Neural progenitor cell (in vitro differentiated cells): ENCODE data around the gene C16orf87. TPM values are rescaled to one million over a fixed set of nuclear protein-coding genes. Genes with fewer than 3 reads are reported as not detected.

Experiments
- DNase-seq: peaks from one replicate; pipeline ENCODE4 v3.0.0-alpha.2; 2016; ENCODE audit warnings: low spot score
- H2AFZ ChIP-seq: fragments of 200-600 bp; sonication (generic); replicated peaks from 2 replicates; pipeline ENCODE4 v1.6.1; 2016; ENCODE audit warnings: antibody characterized with exemption
- H3F3A ChIP-seq: fragments of 200-600 bp; sonication (generic); 2 replicates; pipeline ENCODE4 v1.6.1; 2016; ENCODE audit warnings: antibody characterized with exemption, low read depth
- H3K27ac ChIP-seq: fragments of 200-600 bp; sonication (generic); 2 replicates; pipeline ENCODE4 v1.5.1; 2016; ENCODE audit warnings: mild to moderate bottlenecking
- H3K27me3 ChIP-seq: fragments of 200-600 bp; sonication (generic); 2 replicates; pipeline ENCODE4 v1.6.1; 2016; ENCODE audit warnings: mild to moderate bottlenecking, moderate library complexity
- H3K36me3 ChIP-seq: fragments of 200-600 bp; sonication (generic); 2 replicates; pipeline ENCODE4 v1.5.1; 2016
- H3K4me1 ChIP-seq: fragments of 200-600 bp; sonication (generic); 2 replicates; pipeline ENCODE4 v1.6.1; 2016; ENCODE audit warnings: mixed run types
- H3K4me2 ChIP-seq: fragments of 200-600 bp; sonication (generic); 2 replicates; pipeline ENCODE4 v1.6.1; 2016
- H3K4me3 ChIP-seq: fragments of 200-600 bp; sonication (generic); 2 replicates; pipeline ENCODE4 v1.5.1; 2016
- H3K79me2 ChIP-seq: fragments of 200-600 bp; sonication (generic); 2 replicates; pipeline ENCODE4 v1.6.1; 2016; ENCODE audit warnings: low read depth
- H3K9ac ChIP-seq: fragments of 200-600 bp; sonication (generic); 2 replicates; pipeline ENCODE4 v1.6.1; 2016
- H3K9me3 ChIP-seq: fragments of 200-600 bp; sonication (generic); 2 replicates; pipeline ENCODE4 v1.5.1; 2016; ENCODE audit warnings: low read depth
- H4K20me1 ChIP-seq: fragments of 200-600 bp; sonication (generic); 2 replicates; pipeline ENCODE4 v1.6.1; 2016; ENCODE audit warnings: low read depth
- H3K27ac Mint-ChIP-seq: 3 replicates; pipeline ENCODE4 v1.8.0; 2021; ENCODE audit warnings: mixed read lengths
- H3K27me3 Mint-ChIP-seq: 2 replicates; pipeline ENCODE4 v1.8.0; 2022; ENCODE audit warnings: low read depth, mild to moderate bottlenecking, inconsistent platforms, moderate library complexity, mixed read lengths; ENCODE audit not compliant: insufficient read depth
- H3K36me3 Mint-ChIP-seq: 3 replicates; pipeline ENCODE4 v1.8.0; 2021; ENCODE audit warnings: mixed read lengths
- H3K4me1 Mint-ChIP-seq: 3 replicates; pipeline ENCODE4 v1.8.0; 2021; ENCODE audit warnings: mixed read lengths
- H3K4me3 Mint-ChIP-seq: 3 replicates; pipeline ENCODE4 v1.8.0; 2021; ENCODE audit warnings: mild to moderate bottlenecking, moderate library complexity, mixed read lengths
- H3K9me3 Mint-ChIP-seq: 3 replicates; pipeline ENCODE4 v1.8.0; 2020; ENCODE audit warnings: mixed read lengths
- CTCF ChIP-seq: fragments of 200-600 bp; sonication (generic); IDR thresholded peaks from 2 replicates; pipeline ENCODE4 v1.5.1; 2017; ENCODE audit warnings: antibody characterized with exemption, mild to moderate bottlenecking
- EZH2 ChIP-seq: fragments of 200-600 bp; sonication (generic); IDR thresholded peaks from 2 replicates; pipeline ENCODE4 v1.6.1; 2017; ENCODE audit warnings: antibody characterized with exemption, mild to moderate bottlenecking, moderate library complexity
- EZH2phosphoT487 ChIP-seq: fragments of 200-600 bp; sonication (generic); IDR thresholded peaks from 2 replicates; pipeline ENCODE4 v1.6.1; 2017; ENCODE audit warnings: antibody characterized with exemption
- total RNA-seq: library from RNA; depleted of rRNA; stranded (reverse); fragments of >200 nt; gene quantifications from 2 replicates; pipeline ENCODE4 v1.2.3, GENCODE V29; 2015; ENCODE audit warnings: low replicate concordance

C16orf87 gene
- total RNA-seq, 1 donor from 2014 or later, result 66.7 TPM

GRCh38 chr16:46814790-46815189 lies 16.2 kb downstream of the C16orf87 start:
- Mint-ChIP-seq H3K4me1 (no peaks in the 10 kb centered on the region), H3K36me3 (peaks cover 36% of the 10 kb centered on the region), H3K27me3 (no peaks in the 10 kb centered on the region), H3K9me3 (peaks cover 28% of the 10 kb centered on the region), H3K27ac (no peak overlapping the region), H3K4me3 (no peak overlapping the region)
- peaks cover 13% of the 10 kb centered on the region for H3K9me3 ChIP-seq
- H3F3A ChIP-seq, result peaks cover 5% of the 10 kb centered on the region
- H2AFZ ChIP-seq, result no peak overlapping the region
- no peak overlapping the region for H3K27ac ChIP-seq
- no peaks in the 10 kb centered on the region for H3K27me3 ChIP-seq
- H3K79me2 ChIP-seq, result peaks cover 99% of the 10 kb centered on the region
- no peak overlapping the region for H3K4me2 ChIP-seq
- H3K36me3 ChIP-seq, result peaks cover 8% of the 10 kb centered on the region
- H3K9ac ChIP-seq, result no peak overlapping the region
- peaks cover 52% of the 10 kb centered on the region for H4K20me1 ChIP-seq
- DNase-seq, result no peak
- no peak for TF ChIP-seq CTCF
- TF ChIP-seq EZH2, result no peak
- no peak for TF ChIP-seq EZH2phosphoT487
- no peaks in the 10 kb centered on the region for H3K4me1 ChIP-seq
- H3K4me3 ChIP-seq, result no peak overlapping the region

DNA sequence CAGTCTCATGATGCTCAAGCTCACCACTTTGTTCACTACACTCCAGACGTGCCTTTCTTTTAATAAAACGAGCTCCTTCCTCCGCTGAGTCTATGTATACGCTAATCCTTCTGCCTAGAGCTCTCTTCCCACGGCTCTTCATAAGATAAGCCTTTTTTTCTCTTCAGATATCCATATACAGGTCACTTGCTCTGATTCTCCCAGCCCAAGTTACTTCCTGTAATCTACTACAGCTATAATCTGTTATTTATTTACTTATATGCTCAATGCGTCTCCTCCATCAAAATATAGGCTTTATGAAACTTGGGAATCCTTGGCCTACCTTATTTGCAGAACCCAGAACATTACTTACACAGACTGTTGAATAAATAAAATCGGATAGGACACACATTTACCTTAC lies 17.4 kb downstream of the C16orf87 start:
- Histone ChIP-seq H3K27ac (no peak overlapping the region), H2AFZ (no peak overlapping the region), H4K20me1 (peaks cover 56% of the 10 kb centered on the region), H3K36me3 (peaks cover 10% of the 10 kb centered on the region), H3K9me3 (peaks cover 13% of the 10 kb centered on the region), H3K9ac (no peak overlapping the region), H3F3A (peaks cover under 1% of the 10 kb centered on the region), H3K4me1 (no peaks in the 10 kb centered on the region), H3K79me2 (peaks cover 95% of the 10 kb centered on the region), H3K4me3 (no peak overlapping the region), H3K4me2 (no peak overlapping the region), H3K27me3 (no peaks in the 10 kb centered on the region)
- DNase-seq, result no peak
- Mint-ChIP-seq H3K9me3 (peaks cover 28% of the 10 kb centered on the region), H3K27ac (no peak overlapping the region), H3K4me1 (no peaks in the 10 kb centered on the region), H3K36me3 (peaks cover 34% of the 10 kb centered on the region), H3K27me3 (no peaks in the 10 kb centered on the region), H3K4me3 (no peak overlapping the region)
- TF ChIP-seq EZH2phosphoT487 (no peak), EZH2 (no peak), CTCF (no peak)

DNA sequence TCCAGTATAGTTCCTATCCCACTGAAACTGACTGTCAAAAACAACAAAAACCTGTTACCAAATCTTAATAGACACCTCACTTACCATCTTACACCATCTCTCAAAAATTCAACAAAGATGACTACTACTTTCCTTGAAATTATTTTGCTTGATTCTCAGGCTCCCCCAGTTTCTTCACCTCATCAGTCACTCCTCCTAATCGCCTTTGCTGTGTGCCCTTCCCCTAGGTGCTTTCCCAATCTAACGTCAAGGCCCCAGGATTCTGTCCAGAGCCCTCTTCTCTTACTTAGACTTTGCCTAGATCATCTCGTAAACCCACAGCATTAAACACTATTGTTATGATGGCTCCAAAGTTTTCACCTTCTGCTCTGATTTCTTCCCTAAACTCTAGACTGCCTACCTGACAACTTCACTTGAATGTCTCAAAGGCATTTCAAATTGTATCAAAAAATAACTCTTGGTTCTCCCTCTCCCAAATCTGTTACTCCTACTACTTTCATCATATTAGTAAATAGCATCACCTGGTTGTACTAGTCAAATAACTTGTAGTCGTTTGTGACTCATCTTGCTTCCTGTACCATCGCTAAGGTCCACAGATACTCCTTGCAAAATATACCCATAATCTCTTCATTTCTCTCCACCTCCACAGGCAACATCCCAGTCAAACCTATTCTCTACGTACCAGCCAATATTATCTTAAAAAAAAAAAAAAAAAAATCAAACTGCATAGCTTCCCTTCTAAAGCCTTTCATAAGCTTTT lies 18.0 kb downstream of the C16orf87 start:
- no peak overlapping the region for H3K4me3 Mint-ChIP-seq
- H3K9me3 ChIP-seq, result peaks cover 13% of the 10 kb centered on the region
- no peaks in the 10 kb centered on the region for H3K4me1 Mint-ChIP-seq
- no peak overlapping the region for H3K9ac ChIP-seq
- no peak overlapping the region for H3K4me3 ChIP-seq
- H3K36me3 ChIP-seq, result peaks cover 13% of the 10 kb centered on the region
- no peak for TF ChIP-seq CTCF
- TF ChIP-seq EZH2, result no peak
- no peak for TF ChIP-seq EZH2phosphoT487
- H3F3A ChIP-seq, result no peaks in the 10 kb centered on the region
- H4K20me1 ChIP-seq, result peaks cover 56% of the 10 kb centered on the region
- H3K27me3 ChIP-seq, result no peaks in the 10 kb centered on the region
- H3K36me3 Mint-ChIP-seq, result peaks cover 37% of the 10 kb centered on the region
- H3K4me1 ChIP-seq, result no peaks in the 10 kb centered on the region
- peaks cover 95% of the 10 kb centered on the region for H3K79me2 ChIP-seq
- no peak overlapping the region for H2AFZ ChIP-seq
- H3K27me3 Mint-ChIP-seq, result no peaks in the 10 kb centered on the region
- no peak overlapping the region for H3K27ac ChIP-seq
- H3K4me2 ChIP-seq, result no peak overlapping the region
- no peak for DNase-seq
- peaks cover 28% of the 10 kb centered on the region for H3K9me3 Mint-ChIP-seq
- H3K27ac Mint-ChIP-seq, result no peak overlapping the region
